PFSK-1 (cell line): ENCODE results near the gene OTP.

Experiments used
- FOXP2 ChIP-seq: optimal IDR thresholded peaks from 2 replicates; pipeline ENCODE3; 2011; ENCODE audit warnings: borderline replicate concordance, control low read depth, inconsistent platforms; ENCODE audit not compliant: insufficient read depth; ENCODE audit errors: extremely low read length, extremely low read depth
- POLR2AphosphoS5 ChIP-seq: IDR thresholded peaks from 2 replicates; pipeline ENCODE4 v1.6.1; 2012; ENCODE audit warnings: low read depth, mild to moderate bottlenecking, control low read depth, low read length, moderate library complexity
- REST ChIP-seq, 2 experiments: IDR thresholded peaks; 2 replicates each; pipeline versions ENCODE4 v1.6.1 to v1.8.0; 2011 to 2012; ENCODE audit warnings: low read depth in 2 of 2, low read length in 2 of 2, control low read depth in 1 of 2, inconsistent platforms in 1 of 2, mild to moderate bottlenecking in 1 of 2, moderate library complexity in 1 of 2; ENCODE audit not compliant: insufficient read depth in 1 of 2
- SIN3A ChIP-seq: IDR thresholded peaks from 2 replicates; pipeline ENCODE4 v1.6.1; 2012; ENCODE audit warnings: mild to moderate bottlenecking, low read length, moderate library complexity, borderline replicate concordance; ENCODE audit not compliant: insufficient read depth
- TAF1 ChIP-seq: IDR thresholded peaks from 2 replicates; pipeline ENCODE4 v1.6.1; 2012; ENCODE audit warnings: low read length, control low read depth, borderline replicate concordance; ENCODE audit not compliant: insufficient read depth

- TF ChIP-seq SIN3A (no peak), TAF1 (no peak), REST (IDR thresholded peaks at IDR 0.05; ENCODE audit: insufficient read depth in 1 of 2, low read depth in 2 of 2, low read length in 2 of 2) (no peak), FOXP2 (no peak), POLR2AphosphoS5 (no peak)
These were observed 8.9 kb downstream of the OTP start for GRCh38 chr5:77629509-77630113.
